ENCODE data around the gene ZGPAT.
"Not testable (repeated sequence)": the region's sequence is repeated elsewhere in the genome, so short reads cannot be mapped to it uniquely, and the experiment has no call there.

Gene ZGPAT

DNA sequence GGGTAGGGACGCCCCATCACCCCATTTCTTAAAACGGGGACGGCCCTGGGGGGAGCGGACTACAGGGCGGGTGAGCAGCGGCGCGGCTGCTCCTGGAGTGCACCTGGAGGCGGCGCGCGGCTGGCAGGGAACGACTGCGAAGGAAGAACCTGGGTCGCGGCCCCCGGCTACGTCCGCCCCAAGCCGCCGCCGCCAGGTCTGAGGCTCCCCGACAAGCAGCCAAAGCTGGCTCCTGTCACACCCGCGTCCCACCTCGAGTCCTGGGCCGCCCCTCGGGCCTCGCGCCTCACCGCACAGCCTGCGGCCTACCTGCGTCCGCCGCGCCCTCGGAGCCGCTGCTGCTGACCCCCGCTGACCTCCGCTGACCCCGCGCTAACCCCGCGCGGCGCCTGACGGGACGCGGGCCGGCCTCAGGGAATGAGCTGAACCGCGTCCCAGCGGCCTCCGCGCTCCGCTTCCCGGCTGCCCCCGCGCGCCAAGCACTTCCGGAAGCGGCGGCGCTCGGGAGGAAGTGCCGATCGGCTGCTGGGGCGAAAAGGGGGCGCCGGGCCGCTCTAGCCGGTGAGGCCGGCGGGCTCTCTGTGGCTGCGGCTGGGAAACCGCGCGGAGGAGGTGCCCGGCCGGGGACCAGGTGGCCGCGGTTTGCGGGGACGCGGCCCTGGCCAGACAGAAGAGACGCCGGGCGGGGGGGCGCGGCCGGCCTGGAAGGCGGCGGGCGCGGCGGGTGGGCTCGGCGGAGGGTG, at the start of gene ZGPAT, which contains the start of gene ARFRP1:
Gene ZGPAT (plus strand): TSS at position 482 of the 743 bp plus-strand sequence. CDS start 542 bp downstream, outside the sequence.
Gene ARFRP1 (minus strand): TSS at position 419 of the 743 bp plus-strand sequence. CDS start 885 bp downstream, outside the sequence.
- H3K27ac ChIP-seq, result peak within 1 kb of the TSS; percentile 88
- TF ChIP-seq ZFX (IDR thresholded peaks at IDR 0.05; ENCODE audit: borderline replicate concordance), result peak; percentile 98
- no peak for TF ChIP-seq CTCF (IDR thresholded peaks at IDR 0.05)

GRCh38 chr20:63658749-63659187, 49.1 kb upstream of the ZGPAT start:
- TF ChIP-seq CTCF (IDR thresholded peaks at IDR 0.05), result no peak
- TF ChIP-seq ZFX (IDR thresholded peaks at IDR 0.05; ENCODE audit: borderline replicate concordance), result no peak
- H3K27ac ChIP-seq, result peak overlapping the region; percentile 86

- no peak for TF ChIP-seq ZFX (IDR thresholded peaks at IDR 0.05; ENCODE audit: borderline replicate concordance)
- TF ChIP-seq CTCF (IDR thresholded peaks at IDR 0.05), result no peak
- peak overlapping the region; percentile 86 for H3K27ac ChIP-seq
Measured at GRCh38 chr20:63659370-63659769, 48.5 kb upstream of the ZGPAT start.

DNA sequence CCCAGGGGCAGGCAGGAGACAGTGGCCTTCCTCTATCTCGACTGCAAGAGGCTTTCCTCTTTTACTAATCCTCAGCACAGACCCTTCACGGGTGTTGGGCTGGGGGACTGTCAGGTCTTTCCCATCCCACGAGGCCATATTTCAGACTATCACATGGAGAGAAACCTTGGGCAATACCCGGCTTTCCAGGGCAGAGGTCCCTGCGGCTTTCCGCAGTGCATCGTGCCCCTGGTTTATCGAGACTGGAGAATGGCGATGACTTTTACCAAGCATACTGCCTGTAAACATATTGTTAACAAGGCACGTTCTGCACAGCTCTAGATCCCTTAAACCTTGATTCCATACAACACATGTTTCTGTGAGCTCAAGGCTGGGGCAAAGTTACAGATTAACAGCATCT, 47.7 kb upstream of the ZGPAT start:
- not testable (repeated sequence) for H3K27ac ChIP-seq

DNA sequence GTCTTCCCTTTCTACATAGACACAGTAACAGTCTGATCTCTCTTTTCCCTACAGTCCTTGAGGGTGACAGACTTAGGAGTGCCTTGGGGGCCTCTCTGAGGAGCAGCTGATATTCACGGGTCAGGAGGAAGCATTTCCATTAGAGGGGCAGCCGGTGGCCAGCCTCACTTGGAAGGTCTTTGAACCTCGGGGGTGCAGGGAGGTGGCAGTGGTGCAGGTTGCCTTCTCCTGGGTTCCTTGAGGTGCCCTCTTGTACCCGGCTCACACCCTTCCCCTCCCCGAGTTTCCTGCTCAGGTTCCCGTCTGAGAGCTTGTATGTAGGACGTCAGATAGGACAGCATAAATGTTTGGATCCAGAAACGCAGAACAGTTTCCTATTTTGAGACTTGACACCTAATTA, 47.2 kb upstream of the ZGPAT start:
- no peak for TF ChIP-seq ZFX (IDR thresholded peaks at IDR 0.05; ENCODE audit: borderline replicate concordance)
- no peak for TF ChIP-seq CTCF (IDR thresholded peaks at IDR 0.05)
- H3K27ac ChIP-seq, result no peak overlapping the region

- no peak for TF ChIP-seq CTCF (IDR thresholded peaks at IDR 0.05)
- TF ChIP-seq ZFX (IDR thresholded peaks at IDR 0.05; ENCODE audit: borderline replicate concordance), result no peak
- H3K27ac ChIP-seq, result no peak overlapping the region
Measured at GRCh38 chr20:63661108-63661507, 46.7 kb upstream of the ZGPAT start.

- TF ChIP-seq CTCF (IDR thresholded peaks at IDR 0.05), result no peak
- TF ChIP-seq ZFX (IDR thresholded peaks at IDR 0.05; ENCODE audit: borderline replicate concordance), result no peak
- H3K27ac ChIP-seq, result no peak overlapping the region
Measured at GRCh38 chr20:63661959-63662812, 45.7 kb upstream of the ZGPAT start.
